HG03354 (cell line): ENCODE results near the gene CEMIP.

Experiments
- ATAC-seq: cut with Tn5 transposase; IDR thresholded peaks from one replicate; pipeline ENCODE4 v1.9.1; 2021; ENCODE audit warnings: mild to moderate bottlenecking; ENCODE audit not compliant: unreplicated experiment, poor library complexity, severe bottlenecking

The CEMIP gene

DNA sequence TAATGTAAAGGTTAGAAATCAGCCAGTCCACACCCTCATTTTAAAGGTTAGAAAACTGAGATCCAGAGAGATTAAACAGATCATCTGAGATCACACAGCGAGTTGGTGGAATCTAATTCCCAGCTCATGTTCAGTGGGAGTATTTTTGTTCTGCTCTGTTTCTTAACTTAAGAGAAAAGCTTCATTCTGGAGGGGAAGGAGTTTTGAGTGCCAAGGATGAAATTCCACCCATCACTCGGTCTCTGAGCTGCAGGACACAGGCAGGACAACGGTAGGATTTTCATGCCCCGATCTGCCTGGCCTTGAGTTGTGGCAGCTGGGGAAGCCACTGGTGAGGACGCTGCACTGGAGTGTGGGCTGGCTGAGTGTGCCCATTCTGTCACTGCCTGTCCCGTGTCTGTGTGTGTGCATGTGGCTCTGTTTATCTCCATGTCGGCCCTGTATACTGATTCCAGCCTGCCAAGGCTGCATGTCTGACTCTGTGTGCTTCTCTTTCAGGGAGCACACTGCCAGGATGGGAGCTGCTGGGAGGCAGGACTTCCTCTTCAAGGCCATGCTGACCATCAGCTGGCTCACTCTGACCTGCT lies 94.3 kb downstream of the CEMIP start:
- ATAC-seq, result no peak

DNA sequence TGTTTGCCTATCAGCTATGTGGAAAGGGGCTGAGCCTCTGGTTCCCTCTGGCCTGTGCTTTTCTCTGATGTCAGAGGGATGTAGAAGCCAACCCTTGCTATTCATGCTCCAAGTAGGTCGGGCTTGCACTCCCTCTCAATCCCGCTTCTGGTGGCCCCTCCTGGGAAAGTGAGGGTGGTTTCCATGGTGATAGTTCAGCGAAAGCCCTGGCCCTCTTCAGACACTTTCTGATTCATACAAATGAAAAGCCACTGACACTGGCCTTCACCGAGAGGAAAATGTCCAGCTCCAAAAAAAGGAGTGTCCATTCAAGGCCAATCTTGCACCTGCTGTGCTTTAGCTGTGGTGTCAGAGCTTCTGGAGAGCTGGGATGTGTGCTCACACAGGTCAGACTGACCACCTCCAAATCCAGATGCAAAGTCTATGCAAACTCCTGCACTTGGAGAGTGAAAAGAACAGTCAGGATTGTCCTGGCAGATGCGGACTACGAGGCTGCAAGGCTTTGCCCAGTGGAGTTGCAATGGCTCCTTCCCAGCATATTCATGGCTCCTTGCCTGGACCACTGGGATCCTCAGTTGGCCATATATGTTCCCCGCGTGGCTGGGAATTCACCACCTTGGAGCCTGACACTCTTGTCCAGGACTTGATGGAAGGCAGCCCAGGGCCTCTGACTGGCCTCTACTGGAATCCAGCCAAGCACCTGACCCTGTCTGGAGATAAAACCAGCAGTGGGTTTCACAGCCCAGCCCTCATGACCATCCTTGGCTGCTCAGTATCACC lies 96.6 kb downstream of the CEMIP start:
- no peak for ATAC-seq

DNA sequence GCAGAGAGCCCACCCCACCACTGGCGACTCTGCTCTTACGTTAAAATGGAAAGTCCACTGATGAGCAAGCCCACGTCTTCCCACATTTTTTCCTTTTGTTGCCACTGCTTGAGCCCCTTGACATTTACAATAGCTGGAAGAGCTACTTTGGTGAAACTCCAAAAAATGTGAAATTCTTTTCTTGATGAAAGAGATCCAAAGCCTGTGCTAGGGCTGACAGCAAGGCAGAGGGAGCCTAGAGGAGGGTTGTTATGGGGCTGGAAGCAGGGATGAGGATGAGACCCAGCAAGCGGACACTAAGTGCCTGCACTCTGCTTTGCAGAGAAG lies 97.1 kb downstream of the CEMIP start:
- no peak for ATAC-seq

DNA sequence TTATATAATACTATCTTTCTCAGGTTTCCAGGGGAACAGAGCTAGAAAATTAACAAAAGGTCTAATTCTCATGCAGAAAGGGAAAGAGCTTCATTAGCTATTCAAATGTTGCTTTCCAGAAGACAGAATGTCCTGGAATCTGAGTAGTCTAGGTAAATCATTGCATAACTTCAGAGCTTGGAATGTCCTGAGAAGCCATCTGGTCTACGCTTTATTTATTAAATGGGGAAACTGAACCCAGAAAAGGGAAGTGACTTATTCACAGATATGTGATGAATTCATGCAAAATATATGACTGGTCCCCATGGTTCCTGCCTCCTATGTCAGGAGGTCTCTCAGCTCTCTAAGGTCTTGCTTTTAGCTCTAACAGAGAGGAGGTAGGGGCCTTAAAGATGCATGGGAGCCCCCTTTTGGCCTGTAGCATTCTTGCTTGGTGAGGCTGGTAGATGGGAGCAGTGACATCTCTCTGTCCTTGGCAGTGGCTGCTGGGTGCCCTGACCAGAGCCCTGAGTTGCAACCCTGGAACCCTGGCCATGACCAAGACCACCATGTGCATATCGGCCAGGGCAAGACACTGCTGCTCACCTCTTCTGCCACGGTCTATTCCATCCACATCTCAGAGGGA lies 99.2 kb downstream of the CEMIP start:
- no peak for ATAC-seq

DNA sequence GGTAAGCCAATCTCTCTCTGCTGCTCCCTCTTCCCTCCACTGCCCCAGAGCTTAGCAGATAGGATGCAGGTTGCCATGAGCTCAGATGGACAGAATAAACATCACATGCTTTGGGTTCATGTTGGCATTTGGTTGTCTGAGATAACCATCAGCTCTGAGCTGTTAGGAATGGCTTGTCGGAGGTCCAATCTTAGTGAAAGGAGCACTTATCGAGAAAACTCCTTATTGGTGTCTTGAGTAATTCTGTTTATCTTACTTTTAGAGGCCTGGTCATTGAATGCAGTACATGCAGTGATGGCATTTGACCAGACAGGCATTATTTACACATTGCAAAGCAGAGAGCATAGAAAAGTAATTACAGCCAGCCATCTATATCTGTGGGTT lies 99.7 kb downstream of the CEMIP start:
- no peak for ATAC-seq

DNA sequence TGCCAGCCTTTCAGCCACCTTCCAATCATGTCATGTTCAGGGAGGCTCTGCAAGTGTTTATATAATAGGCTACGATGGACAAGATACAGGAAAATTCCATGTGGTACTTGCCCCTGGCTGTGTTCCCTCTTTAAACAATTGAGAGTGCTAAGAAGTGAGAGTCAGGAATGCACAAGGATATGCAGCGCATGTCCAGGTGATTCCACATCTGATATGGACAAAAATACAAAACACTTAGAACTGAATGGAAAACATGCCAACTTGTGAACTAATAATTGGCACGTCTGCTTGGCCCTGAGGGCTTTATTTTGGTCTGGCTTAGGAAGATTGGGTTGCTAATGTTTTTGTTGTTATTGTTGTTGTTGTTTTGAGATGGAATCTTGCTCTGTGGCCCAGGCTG lies 100.9 kb downstream of the CEMIP start:
- ATAC-seq, result no peak

DNA sequence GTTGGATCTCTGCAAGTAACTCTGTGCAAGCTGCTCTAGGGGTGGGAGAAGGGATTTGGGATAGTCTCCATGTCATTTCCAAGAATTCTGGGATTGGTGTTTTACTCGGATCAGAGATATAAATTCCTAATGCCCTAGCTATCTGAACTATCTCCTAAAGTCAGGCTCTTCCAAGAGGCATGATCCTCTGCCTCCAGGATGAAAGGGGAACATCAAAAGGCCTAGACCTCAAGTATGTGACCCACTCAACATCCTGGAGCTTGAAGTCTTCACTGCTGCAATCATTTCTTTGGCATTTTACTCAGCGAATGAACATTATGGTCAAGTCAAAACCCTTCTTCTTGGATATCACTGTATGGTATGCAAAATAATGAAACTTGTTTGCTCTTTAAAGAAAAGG lies 104.5 kb downstream of the CEMIP start:
- ATAC-seq, result no peak

DNA sequence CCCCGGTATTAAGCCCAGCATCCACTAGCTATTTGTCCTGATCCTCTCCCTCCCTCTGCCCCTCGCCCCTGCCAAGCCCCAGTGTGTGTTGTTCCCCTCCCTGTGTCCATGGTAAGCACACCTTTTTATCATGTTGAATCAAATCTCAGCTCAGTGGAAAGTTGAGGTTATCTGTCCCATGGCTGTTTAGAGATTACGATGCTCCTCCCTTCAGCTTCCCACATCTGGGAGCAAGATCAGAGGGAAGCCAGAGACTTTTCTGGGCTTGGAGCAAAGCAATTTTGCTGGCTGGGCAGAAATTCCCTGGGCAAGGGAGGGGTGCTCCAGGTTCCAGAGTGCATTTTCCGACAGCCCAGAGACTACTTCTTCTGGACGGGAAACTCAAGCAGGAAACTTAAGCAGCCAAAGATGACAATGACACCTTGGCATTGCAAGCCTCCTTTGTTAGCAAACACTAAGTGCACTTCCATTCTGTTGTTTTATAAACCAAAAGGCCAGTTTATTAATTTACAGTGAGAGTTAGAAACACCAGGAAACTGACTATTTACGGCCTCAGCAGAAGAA lies 105.9 kb downstream of the CEMIP start:
- ATAC-seq, result no peak

DNA sequence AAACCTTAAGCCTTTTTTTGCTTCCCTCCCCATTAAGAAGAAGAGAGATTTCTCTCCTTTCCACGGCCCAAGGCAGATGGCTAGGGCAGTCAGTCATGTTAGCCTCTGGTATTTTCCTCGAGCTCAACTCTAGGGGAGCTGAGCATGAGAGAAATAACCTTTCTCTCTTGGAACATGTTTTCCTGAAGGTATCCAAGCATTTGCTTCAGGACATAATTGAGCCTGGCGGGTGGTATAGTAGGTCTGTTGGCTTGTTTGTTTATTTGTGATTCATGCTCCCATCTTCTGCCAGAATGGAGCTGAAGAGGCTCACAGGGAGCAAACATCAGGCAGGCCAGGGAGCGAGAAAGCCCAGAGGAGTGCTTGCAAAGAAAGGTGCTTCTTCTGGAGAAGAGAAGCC lies 108.0 kb downstream of the CEMIP start:
- ATAC-seq, result no peak

DNA sequence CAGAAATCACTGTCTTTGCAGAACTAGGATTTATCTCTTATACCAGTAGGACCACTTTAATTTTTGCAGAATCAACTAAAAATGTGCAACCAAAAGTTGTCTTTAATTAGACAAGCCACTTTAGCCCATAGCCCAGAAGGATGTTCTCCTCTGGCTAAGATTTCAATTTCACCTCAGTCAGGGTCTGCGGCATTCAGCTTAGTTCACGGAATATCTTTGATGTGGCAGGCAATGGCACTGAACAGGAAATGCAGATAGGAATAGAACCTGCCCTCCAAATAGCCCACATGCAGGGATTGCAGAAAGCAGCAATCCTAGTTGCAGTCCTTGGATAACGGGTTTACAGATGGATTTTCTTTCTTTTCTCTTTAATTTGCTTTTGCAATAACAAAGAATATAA lies 109.7 kb downstream of the CEMIP start:
- ATAC-seq, result no peak

DNA sequence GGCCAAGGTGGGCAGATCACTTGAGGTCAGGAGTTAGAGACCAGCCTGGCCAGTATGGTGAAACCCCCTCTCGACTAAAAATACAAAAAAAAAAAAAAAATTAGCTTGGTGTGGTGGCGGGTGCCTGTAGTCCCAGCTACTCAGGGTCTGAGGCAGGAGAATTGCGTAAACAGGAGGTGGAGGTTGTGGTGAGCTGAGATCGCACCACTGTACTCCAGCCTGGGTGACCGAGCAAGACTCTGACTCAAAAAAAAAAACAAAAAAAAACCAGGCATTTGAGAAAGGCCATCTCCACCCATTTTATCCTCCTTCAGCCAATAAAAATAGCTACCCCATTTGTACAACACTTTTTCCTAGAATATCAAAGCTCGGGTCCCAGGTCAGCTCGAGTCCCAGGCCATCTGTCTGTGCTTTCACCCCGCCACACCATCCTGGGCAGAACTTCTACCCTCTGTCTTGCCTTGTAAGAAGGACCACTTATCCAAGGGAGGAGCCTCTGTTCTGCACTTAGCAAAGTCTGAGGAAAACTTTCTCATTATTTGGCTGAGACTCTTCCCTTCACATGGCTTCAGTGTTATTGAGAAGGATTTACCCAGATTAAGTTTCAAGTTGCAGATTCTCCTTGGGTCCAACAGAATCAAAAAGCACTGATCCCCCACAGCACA lies 111.3 kb downstream of the CEMIP start:
- ATAC-seq, result no peak

DNA sequence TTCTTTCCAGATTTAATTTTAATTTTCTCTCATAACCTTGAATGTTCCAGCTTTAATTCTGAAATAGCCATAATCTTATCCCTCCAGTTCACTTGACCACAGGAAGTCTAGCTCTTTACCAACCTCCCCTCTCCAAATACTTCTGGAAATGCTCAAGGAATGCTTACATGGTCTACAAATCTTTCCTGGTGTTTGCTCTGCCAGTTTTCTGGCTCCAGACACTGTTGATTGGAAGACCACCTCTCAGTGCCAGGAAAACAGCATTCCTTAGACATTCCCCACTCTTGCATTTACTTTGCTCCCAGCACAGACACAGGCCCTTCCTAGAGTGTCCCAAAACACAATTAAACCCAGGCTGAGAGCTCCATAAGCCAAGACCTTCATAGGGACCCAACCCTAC lies 111.8 kb downstream of the CEMIP start:
- ATAC-seq, result no peak

DNA sequence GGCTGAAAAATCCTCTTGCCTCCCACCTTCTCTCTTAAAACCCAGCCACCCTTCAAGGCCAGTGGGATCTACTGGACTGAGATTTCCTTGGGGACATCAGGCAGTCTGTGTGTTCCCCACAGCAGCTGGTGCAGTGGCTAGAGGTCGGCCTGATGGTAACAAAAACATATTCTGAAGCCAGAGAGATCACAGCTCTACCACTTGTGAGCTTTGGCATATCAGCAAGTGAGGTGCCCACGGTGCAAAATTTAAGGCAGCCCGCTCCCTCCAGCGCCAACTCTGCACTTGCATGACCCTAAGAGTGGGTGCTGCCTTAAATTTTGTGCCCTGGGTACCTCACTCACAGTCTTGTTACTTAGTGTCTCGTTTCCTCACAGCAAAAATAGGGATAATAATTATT lies 113.2 kb downstream of the CEMIP start:
- no peak for ATAC-seq

DNA sequence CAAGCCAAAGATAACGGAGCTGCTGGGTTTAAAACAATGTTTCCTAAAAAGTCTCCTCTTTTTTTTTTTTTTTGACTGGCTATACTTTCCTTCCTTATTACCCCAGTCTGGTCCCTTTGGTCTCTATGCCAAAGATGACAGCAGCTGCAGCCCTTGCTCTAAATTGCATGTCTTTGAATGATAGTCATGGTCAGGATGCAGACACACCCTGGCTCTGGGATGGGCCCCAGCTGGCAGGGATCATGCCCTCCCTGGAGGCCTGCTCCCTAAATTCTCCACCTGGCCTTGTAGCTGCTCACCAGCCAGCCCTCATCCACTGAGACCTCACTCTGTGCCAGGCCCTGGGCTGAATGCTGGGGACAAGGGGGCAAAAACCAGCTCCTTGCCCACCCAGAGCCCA lies 114.6 kb downstream of the CEMIP start:
- ATAC-seq, result no peak

DNA sequence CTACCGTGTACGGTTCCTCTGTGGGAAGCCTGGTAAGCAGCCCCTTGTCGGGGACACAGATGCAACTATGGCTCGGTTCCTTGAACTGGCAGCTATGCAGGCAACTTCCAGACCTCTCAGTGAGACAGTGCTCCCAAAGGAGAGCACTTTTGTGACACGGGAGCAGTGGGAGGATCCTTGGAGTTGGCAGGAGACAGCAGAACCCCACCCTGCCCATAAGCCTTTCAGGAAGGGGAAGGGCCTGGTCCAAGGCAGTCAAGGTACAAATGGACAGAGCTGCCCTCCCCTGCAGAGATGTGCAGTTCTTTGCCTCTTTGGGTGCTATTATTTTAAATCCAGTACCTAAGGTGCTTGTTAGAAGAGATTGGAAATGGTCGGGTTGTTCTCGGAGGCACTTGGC lies 115.9 kb downstream of the CEMIP start:
- ATAC-seq, result no peak

DNA sequence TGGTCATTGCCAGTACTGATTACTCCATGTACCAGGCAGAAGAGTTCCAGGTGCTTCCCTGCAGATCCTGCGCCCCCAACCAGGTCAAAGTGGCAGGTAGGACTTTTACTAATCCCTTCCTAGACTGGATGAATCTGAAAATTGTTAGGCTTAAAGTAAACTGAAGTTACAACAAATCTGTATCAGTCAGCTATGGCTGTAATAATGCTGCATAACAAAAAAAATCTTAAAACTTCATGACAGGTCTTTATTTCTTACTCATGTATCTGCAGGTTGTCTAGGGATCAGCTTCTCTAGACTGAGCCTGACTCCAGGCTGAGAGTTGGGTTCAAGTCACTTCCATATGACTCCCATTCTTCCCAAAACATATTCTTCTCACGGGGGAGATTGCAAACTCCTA lies 116.8 kb downstream of the CEMIP start:
- no peak for ATAC-seq

DNA sequence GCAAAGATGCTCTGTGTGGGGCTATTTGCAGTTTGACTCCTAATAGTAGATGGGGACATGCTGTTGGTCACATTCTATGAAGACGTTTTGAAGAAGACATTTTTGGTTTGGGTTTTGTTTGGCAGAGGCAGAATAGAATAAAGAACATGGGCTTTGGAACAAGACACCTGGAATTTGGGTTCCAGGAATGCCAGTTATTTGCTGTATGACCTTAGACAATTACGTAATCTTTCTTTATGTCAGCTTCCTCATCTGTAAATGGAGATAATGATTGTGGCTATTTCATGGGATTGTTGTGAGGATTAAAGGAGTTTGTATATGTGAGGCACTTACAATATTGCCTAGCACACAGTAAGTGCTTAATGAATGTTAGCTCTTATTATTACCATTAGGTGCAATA lies 118.9 kb downstream of the CEMIP start:
- no peak for ATAC-seq

DNA sequence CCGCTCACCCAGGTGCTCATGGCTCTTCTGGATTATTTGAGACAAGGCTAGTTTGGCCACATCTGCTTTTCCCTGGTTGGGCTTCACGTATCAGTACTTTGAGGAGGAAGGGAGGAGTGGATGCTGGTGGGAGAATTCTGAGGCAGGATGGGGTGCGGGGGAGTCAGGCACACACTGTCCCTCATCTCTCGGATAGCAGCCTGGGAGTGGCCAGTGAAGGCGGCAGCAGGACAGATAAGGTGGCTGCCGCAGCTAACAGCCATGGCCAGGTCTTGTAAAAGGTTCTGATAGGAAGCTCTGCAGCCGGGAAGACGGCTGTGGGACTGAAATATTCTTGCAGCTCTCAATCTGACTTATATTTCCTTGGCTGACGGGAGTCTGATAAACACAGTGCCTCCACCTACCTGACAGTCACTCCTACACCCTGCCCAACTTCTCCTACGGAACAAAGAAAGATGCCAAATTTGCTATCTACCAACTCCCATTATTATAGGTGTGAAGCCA lies 123.2 kb downstream of the CEMIP start:
- ATAC-seq, result no peak

DNA sequence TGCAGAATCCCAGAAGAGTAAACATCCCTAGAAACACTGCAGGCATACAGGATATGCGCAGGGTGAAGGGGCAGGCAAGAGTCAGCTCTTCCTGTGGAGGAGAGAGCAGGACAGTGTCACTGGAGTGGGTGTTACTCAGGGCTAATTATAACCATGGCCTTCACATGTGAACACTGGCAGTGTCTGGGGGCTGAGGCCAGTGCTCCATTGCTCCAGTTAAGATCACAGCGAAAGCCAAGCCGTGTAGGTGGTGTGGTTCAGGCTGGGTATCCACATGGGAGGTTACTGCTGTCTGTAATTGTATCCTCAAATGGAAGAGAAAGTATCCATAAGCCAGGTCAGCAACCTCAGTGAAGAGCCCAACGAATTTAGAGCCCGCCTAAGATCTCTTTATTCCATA lies 125.8 kb downstream of the CEMIP start:
- ATAC-seq, result no peak

DNA sequence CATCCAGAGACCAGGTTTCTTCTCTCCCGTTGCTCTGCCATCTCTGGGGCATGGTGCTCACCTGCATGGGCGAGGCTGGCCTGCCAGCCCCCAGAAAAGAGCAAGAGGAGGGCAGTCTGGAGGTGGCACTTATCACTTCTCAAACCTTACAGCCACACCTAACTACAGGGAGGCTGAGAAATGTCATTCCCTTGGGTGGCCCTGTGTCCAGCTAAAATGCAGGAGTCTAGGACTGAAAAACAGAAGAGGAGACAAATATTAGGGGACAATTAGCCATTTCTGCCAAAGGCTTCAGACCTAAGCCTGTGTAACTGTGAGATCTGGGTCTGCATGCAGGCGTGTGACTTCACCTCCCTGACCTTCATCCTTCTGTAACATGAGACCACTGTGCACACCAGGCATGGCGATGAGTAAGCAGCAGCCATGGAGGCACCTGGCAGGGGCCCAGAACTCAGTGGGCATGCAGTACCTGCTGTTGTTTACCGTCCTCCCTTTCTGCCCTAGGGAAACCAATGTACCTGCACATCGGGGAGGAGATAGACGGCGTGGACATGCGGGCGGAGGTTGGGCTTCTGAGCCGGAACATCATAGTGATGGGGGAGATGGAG lies 127.1 kb downstream of the CEMIP start:
- no peak for ATAC-seq
